Loucy (cell line): ENCODE results near the gene MT1A.

Experiments
- CTCF ChIP-seq: fragments of 200-600 bp; sonication (generic); conservative IDR thresholded peaks from 2 replicates; pipeline ENCODE4 v1.5.1; 2014; ENCODE audit warnings: mild to moderate bottlenecking, antibody characterized with exemption, low read length
- EZH2phosphoT487 ChIP-seq: fragments of 200-600 bp; IDR thresholded peaks from 2 replicates; pipeline ENCODE4 v1.6.1; 2018; ENCODE audit warnings: antibody characterized with exemption, mild to moderate bottlenecking, moderate library complexity, borderline replicate concordance

- no peak for TF ChIP-seq CTCF
- no peak for TF ChIP-seq EZH2phosphoT487
Measured at GRCh38 chr16:56647641-56648431, 9.4 kb downstream of the MT1A start.
